Measurements from ENCODE around the gene CASK.

CASK gene

DNA sequence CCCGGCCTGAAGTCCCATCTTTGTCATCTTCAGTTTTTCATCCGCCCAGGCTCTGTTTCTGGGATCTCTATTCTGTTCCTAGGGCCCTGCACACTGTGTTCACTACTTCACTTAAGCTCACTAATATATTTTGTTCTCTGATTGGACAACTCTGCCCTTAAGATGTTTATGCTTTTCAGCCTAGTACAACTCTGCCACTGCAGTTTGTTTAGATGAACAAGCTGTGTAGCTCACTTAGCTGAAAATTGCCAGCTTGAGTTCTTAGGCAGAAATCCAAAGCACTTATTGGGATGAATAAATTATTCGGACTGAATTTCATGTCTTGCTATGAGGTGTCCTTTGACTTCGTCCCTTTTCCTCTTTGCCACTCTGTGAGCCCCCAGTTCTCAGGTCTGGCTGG is 415.4 kb downstream of the CASK start:
- TF ChIP-seq CTCF (IDR thresholded peaks at IDR 0.05; ENCODE audit: low read depth, low read length) = no peak
- no peak overlapping the region for H3K4me3 ChIP-seq (ENCODE audit: low read depth, low read length)

DNA sequence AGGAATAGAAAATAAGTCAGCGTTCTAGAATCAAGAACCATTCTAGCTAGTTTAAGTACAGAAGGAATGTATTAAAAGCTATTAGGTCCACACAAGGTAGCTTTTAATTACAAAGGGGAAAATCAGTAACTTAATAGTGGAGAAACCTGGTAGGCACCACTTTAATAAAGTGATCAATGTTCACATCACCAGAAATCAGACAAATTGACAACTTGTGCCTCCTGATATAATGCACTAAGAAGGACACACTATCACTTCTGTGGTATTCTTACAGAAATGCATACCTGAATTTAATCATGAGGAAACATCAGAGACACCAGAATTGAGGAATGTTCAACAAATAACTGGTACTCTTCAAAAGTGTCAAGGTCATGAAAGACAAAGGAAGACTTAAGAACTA is 421.4 kb downstream of the CASK start:
- no peak overlapping the region for H3K4me3 ChIP-seq (ENCODE audit: low read depth, low read length)
- TF ChIP-seq CTCF (IDR thresholded peaks at IDR 0.05; ENCODE audit: low read depth, low read length) = no peak

- no peak for TF ChIP-seq CTCF (IDR thresholded peaks at IDR 0.05; ENCODE audit: low read depth, low read length)
- H3K4me3 ChIP-seq (ENCODE audit: low read depth, low read length) = no peak overlapping the region
Observed at GRCh38 chrX:41499984-41500383, 423.4 kb downstream of the CASK start.

GRCh38 chrX:41499195-41499594 is 424.2 kb downstream of the CASK start:
- no peak overlapping the region for H3K4me3 ChIP-seq (ENCODE audit: low read depth, low read length)
- TF ChIP-seq CTCF (IDR thresholded peaks at IDR 0.05; ENCODE audit: low read depth, low read length) = no peak

- TF ChIP-seq CTCF (IDR thresholded peaks at IDR 0.05; ENCODE audit: low read depth, low read length) = no peak
- H3K4me3 ChIP-seq (ENCODE audit: low read depth, low read length) = no peak overlapping the region
Observed at GRCh38 chrX:41491267-41492004, 431.9 kb downstream of the CASK start.

- TF ChIP-seq CTCF (IDR thresholded peaks at IDR 0.05; ENCODE audit: low read depth, low read length) = no peak
- no peak overlapping the region for H3K4me3 ChIP-seq (ENCODE audit: low read depth, low read length)
Observed at GRCh38 chrX:41490446-41490845, 432.9 kb downstream of the CASK start.

GRCh38 chrX:41482154-41482850 is 441.1 kb downstream of the CASK start:
- no peak overlapping the region for H3K4me3 ChIP-seq (ENCODE audit: low read depth, low read length)
- no peak for TF ChIP-seq CTCF (IDR thresholded peaks at IDR 0.05; ENCODE audit: low read depth, low read length)

All from WI38 (cell line).